ENCODE results near the gene KCNQ4.

KCNQ4 gene

DNA sequence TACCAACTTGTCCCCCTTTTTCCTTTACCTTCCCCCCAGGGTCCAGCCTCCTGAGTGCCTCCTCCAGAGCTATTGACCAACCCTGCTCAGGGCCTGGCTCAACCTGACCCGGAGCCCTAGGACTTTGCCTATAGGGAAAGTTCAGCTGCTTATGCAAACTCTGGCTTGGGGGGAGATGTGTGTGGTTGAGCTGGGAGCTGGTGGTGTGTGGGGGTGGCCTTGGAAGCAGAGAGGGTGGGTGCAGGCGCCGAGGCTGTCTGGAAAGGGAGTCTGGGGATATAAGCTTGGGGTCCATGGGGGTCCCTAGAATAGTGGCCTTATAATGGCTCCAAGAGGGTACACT lies 14.1 kb downstream of the KCNQ4 start:
- DNase-seq = no peak

DNA sequence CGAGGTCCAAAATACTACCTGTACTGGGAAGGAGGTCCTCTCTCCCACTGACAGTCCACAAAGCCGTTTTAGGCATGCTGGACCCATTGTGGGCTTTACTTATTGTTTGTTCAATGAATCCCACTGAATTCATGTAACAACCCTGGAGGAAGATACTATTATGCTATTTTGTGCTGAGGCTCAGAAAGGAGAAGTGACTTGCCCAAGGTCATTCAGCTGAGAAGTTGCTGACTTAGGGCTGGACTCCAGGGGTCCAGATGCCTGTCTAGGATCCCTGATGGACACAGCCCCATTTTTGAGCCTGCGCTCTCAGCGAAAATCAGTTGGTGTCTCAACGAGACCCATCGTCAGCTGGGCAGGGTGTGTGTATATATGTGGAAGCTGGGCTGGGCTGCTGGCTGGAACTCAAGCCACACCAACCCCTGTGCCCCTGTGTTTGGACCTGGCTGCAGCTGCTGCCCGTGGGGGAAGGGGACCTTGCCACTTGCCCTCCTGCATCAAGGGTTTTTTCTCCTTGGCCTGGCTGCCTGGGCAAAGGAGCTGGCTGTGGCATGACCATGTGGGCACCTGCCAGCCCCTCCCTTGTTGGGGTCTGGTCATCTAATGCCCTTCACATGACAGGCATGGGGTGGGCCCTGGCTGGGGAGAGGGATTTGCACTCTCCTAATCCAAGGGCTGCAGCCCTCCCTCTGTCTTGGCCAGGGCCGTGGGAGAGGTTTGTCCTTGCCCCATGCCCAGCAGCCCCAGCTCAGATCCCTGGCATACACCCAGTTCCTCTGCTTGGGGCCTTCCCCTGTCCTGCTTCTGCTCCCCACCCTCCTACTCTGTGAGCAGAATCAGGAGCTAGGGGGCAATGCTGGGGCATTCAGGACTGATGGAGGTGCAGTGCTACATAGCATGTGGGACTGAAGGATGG lies 15.0 kb downstream of the KCNQ4 start:
- DNase-seq = no peak

DNA sequence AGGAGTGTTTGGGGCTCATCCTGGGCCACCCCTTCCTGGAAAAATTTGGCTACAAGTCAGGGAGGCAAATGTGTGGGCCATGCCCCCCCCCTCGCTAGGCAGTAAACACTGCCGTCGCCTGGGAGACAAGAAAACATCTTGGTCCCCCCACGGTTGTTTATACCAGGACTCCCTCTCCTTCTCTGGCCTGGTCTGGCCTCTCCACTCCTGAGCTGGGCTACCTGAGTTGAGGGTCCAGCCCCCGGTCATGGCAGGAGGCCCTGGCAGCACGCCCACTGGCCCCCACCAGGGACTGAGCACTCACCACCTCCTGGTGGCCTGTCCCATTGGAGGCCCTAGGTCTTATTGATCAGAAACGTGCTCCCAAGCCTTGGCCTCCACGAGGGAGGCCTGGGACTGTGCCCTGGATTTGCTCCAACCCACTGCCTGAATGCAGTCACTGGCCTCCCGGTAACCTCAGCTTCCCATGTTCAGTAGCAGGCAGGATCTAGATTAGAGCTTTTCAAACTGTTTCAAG lies 15.8 kb downstream of the KCNQ4 start:
- no peak for DNase-seq

DNA sequence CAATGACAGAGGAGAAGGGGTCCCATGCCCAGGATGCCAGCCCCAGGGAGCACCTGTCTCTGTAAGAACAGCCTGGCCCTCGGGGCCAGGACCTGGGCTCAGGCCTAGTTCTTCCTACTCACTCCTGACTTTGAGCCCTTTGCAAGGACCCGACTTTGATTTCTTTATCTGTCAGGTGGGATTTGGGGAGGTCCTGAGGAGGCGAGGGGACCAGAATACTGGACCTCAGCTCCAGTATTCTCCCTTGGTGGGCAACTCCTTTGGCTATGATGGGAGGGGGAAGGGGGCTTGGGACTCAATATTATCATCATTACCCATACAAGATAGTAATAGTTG lies 18.1 kb downstream of the KCNQ4 start:
- DNase-seq = no peak

DNA sequence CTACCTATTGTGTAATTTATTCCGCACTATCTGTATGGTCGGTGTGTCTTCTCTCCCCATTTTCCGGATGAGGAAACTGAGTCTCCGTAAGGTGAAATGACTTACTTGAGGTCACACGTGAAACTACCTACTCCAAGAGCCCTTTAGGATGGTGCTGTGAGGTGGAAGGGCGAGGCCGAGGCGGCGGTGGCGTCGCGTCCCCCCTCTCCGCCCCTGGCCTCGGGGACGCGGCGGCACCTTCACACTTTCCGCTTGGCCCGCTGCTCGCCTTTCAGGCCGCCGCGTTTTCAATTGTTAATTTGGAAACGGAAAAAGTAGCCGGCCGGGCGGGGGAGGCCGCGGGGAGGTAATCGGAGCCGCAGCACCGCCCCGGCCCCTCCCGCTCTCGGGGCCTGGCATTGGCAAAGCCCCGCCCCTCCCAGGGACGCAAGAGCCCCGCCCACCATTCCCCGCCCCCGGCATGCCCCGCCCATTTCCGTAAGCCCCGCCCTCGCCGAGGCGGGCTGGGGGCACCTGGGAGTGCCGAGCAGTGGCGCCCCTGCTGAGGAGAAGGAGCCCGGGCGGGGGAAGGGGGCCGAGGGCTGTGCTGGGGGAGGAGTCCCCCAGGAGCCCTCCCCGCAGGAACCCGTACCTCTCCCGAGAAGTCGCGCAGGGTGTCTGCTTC lies 18.6 kb downstream of the KCNQ4 start:
- no peak for DNase-seq

DNA sequence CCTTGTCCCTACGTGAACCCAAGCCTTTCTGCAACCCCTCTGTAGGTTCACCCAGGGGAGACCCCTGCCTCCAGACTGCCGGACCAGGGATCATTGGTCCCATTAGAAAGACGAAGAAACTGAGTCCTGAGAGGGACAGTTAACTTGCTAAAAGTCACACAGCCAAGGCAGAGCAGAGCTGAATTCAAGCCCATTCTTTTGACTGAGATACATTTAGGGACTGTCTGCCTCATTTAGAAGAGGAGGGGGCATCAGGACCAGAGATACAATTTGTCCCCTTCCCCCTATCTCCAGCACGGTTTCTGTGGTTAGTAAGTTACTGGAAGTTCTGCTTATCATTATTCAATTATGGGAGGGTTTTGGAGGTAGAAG lies 19.1 kb downstream of the KCNQ4 start:
- no peak for DNase-seq

DNA sequence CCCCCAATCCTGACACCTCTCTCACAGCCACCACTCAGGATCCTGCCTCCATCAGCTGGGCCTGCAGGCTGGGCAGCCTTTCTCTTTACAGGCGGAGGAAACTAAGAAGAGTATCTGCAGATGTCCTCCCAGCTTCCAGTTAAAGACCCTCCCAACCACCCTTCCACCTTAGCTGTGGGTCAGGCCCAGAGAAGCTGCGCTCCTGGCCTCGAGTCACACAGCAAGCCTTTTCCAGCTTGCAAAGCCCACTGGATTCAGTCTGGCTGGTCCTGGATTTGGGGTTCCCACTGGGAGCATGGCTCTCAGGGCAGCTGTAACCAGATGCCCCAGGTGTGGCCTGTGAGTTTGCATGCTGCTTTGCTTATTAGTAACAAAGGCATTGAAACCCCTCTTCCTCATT lies 19.9 kb downstream of the KCNQ4 start:
- no peak for DNase-seq

DNA sequence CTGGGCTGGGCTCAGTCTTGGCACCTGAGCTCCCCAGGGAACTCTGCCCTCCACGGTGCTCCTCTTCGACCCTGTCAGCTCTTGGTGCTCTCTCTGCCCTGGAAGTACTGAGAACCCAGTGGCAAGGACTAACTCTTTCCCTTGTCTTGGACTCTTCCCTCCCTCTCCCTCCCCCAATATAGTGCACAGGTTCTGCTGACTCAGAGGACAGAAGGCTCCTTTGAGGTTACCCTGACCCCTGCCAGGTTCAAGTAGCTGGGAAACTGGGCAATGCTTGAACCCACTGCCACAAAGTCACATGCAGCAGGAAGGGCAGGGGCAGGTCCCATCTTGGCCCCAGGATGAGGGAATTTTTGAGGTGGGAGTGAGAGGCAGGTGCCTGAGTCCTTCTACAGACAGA lies 20.3 kb downstream of the KCNQ4 start:
- no peak for DNase-seq

DNA sequence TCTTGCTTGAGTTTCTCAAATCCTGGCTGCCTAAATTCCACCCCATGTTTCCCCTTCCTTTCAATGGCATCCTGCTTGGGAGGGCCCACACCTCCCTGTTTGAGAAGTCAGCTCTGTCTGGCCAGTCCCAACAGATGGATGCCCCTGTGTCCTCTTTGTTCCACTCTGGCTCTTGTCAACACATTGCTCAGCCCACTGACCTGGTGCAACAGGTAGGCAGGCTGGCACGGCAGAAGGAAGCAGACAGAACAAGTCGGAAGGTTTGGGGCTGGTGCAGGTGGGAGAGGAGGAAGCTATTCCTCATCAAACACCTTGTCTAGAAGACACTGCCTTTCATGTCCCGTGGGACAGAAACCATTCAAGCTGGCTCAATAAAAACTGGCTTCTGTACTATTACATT lies 22.7 kb downstream of the KCNQ4 start:
- DNase-seq = no peak

DNA sequence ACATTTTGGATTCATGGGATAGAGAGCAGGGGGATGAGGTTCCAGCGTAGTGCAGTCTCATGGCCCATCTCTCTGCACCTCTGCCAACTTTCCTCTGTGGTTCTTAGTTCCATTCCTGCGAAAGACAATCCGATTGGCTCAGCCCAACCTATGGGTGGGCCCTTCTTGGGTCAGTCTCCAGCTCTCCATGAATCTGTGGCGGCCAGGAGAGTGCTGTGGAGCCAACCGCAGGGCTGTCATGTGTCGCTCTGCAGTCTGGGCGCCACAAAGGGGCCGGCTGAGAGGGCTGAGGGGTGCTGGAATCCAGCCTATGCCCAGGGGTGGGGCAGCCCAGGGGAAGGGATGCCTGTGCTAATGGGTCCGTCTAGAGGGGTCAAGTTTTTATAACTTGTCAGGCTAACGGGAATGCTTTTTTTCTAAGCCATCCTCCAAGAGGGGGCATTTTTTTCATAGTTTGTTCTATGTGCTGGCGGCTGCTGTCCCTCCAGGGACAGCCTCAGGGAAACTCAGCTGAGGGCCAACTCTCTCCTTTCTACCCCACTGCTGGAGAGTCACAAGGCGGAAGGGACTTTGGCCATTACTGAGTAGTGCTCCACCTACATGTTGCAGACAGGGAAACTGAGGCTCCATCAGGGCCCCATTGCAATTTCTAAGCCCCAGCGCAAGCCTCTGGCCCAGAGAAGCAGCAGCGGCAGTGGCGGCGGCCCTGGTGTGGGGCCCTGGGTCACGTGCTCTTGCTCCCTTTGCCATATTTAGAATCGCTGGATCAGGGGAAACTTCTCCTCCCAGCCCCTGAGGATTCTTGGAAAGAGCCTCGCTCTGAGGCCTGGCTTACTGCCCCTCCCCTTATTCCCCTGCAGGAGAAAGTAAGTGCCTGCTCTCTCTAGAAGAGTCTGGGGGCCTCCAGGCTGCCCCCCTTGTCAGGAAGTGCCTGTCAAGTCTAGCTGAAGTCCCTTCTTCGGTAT lies 23.4 kb downstream of the KCNQ4 start:
- DNase-seq = no peak

DNA sequence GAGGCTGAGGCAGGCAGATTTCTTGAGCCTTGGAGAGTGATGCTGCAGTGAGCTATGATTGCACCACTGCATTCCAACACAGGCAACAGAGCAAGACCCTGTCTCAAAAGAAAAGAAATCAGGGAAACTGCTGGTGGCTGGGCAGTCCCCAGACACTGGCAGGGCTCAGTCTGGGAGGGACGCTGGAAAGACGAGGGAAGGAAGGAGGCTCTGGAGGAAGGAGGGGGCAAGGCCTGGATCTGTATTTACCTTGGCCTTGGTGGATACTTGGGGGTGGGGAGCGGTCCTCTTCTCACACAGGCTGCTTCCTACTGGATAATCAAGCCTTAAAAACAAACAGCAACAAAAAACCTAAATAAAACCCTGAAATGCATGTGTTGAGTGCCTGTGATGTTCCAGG lies 24.4 kb downstream of the KCNQ4 start:
- DNase-seq = no peak

DNA sequence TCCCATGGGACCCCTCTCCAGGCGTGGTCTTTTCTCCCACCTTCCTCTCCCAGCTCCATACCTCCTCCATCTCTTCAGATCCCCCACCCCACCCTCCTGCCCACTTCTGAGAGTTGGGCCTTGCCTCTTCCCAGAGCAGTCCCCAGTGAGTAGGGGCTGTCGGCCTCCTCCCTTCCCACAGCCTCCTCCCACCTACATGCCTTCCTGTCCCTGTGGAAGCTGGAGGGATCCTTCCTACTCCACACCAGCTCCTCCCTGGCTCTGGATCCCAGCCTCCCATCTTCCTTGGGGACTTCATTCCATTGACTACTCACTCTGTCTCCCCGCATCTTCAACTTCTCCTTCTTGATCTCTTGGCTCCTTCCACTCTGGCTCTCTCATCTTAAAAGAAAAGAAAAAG lies 24.9 kb downstream of the KCNQ4 start:
- DNase-seq = no peak

DNA sequence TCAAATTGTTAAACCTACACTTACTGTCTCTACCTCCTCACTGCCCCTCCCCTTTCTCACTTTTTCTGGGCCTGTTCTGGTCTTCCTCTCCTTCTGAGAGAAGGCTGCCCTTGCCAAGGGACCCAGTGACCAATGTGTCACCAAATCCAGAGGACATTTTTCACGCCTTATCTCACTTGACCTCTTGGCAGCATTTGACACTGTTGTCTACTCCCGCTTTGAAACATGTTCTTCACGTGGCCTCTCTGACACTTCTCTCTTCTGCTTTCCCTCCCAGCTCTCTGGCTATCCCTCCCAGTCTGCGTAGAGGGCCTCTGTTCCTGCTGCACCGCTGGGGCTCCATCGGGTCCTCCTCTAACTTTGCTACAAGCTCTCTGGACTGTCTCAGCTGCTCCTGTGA lies 25.3 kb downstream of the KCNQ4 start:
- DNase-seq = no peak

DNA sequence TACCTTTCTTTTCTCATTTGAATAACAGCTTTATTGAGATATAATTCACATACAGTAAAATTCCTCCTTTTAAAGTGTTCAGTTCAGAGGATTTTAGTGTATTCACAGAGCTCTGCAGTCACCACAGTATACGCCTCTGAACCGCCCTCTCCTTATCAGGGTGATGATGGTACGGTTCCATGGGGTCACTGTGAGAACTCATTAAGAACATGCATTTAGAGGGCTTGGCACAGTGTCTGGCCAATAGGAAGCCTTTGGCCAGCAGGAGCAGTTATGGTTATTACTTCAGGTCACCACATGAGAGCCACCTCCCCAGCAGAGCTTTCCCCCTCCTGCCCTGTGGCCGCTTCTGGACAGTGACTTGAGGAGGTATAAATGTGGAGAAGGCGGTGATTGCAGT lies 27.3 kb downstream of the KCNQ4 start:
- no peak for DNase-seq

DNA sequence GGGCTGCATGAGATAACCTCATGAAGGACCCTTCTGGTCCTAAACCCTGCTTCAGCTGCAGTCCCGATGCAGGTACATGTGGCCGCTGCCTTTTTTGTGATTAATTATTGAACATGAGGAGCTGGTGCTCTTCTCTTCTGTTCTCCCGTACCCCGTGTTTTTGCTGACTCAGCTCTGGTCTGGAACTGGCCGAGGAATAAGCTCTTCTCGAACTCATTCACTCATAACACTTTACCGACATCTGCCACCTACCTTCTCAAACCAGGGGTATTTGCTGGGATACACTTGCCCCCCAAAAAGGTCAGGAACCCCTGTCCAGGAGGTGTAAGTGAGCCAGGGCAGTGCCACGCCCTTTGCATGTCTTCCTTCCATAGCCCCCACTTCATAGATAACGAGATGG lies 31.8 kb downstream of the KCNQ4 start:
- DNase-seq = no peak

DNA sequence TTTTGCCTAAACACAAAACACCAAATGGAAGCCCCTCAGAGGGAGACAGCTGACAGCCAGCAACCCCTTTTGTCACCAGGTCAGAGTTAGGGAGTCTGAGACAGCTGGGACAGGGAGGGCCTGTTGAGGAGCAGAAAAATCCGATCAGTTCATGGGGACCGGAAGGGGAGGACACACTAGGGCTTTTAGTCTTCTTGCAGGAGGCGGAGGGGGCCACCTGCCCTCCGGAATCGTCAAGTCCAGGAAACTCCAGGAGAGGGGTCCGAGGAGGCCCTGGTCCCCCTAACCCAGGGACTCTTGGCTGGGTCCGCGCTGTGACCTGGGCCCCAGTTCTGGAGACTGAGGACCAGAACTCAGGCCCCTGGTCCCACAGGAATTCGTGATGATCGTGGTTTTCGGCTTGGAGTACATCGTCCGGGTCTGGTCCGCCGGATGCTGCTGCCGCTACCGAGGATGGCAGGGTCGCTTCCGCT lies 34.2 kb downstream of the KCNQ4 start:
- no peak for DNase-seq

DNA sequence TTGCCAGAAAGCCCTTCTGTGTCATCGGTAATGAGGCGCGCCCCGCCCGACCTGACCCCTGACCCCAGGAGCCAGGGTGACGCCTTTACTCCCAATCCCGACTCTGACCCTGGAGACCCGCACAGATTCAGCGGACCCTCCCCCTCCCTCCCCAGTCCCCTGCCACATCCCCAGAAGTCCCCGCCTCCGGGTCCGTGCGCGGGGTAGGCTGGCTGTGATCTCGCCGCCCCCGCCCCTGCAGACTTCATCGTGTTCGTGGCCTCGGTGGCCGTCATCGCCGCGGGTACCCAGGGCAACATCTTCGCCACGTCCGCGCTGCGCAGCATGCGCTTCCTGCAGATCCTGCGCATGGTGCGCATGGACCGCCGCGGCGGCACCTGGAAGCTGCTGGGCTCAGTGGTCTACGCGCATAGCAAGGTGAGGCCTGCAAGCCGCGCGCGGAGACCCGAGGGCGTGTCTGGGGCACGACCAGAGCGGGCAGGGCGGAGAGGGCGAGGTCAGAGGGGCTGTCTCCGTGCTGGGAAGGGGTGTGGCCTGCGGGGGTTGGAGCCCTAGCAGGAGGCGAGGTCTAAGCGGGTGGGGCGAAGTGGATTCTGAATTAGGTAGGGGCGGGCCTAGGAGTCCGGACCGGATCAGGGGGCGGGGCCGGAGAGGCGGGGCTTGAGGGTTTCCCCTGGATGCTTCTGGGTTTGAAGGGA lies 34.8 kb downstream of the KCNQ4 start:
- DNase-seq = no peak

DNA sequence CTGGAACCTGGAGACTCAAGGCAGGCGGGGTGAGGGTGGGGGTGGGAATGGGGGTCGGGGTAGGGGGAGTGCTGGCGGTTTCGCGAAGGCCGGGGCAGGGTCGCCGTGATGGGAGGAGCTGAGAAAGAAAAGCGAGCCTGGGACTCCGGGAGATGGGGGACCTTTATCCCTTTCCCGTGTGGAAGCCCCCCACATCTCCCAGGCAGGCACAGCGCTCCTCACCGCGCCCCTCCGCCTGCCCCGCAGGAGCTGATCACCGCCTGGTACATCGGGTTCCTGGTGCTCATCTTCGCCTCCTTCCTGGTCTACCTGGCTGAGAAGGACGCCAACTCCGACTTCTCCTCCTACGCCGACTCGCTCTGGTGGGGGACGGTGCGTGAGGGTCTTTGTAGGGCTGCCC lies 35.5 kb downstream of the KCNQ4 start:
- DNase-seq = no peak

DNA sequence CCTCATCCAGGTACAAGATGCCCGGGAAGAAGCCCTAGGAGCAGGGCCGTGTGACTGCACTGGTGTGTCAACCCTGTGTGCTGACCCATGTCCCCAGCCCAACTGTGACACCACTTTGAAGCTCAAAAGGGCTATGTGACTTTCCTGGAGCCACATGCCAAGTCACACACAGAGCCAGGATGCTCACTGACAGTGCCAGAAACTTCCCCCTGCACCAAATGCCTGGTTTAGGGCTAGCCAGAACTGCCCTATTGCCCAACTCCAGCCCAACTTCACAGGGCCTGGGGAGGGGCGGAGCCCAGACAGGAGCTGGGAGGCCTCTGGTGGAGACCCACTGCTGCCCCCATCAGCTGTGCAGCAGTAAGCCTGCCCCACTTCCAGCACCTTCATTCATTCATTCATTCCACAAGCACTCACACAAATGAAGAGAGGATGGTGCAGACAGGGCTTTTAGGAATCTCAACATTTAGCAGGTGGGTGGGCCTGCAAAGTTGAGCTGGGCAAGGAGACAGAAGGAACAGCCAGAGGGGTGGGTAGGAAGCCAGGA lies 36.7 kb downstream of the KCNQ4 start:
- DNase-seq = no peak

DNA sequence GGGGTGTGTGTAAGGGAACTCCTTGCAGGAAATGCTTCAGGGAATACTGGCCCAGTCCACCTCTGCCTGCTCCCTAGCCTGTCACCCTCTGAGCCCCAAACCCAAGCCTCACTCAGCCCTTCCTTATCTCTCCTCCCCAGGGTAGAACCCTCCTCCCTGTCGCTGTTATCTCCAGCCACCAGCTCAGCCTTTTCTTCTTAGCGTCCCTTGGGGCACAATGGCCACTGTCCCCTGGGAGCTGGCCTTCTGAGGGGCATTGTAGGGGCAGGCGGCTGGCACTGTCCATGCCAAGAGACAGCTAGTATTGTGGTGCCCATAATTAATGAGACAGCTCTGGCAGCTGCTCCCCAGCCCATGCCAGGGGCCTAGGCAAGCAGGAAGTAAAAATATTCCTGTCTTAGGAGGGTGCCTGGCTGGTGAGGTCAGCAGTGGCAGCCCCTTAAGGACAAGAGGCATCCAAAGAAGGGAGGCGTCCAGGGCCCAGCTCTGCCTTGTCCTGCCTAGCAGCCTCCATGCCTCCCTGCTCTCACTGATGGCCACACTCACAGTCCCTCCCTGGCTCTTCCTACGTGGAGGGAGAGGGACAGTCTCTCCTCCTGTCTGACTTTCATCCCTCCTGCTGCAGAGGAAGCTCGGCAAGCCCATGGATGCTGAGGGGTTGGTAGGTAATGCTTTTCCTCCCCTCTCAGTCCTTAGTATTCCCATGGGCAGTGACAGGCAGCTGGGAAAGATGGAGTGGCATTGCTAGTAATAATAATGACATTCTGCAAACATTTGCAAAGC lies 37.5 kb downstream of the KCNQ4 start:
- DNase-seq = no peak

DNA sequence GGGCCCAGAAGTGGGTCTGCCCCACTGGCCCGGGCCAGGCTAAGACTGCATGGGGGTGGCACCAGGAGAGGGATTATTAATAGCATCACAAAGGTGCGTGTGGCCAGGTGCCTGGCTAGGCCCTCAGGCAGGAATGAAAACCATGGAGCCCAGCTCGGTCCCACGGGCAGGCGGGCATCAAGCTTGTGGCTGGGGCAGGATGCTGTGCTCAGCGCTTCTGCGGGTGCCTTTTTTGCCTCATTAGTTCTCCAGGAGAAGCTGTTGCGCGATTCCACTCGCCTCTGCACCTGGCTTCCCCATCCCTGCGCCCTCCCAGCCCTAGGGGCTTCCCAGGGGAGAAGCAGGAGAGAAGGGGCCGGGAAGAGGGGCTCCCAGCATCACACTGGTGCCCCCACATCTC lies 39.3 kb downstream of the KCNQ4 start:
- no peak for DNase-seq

DNA sequence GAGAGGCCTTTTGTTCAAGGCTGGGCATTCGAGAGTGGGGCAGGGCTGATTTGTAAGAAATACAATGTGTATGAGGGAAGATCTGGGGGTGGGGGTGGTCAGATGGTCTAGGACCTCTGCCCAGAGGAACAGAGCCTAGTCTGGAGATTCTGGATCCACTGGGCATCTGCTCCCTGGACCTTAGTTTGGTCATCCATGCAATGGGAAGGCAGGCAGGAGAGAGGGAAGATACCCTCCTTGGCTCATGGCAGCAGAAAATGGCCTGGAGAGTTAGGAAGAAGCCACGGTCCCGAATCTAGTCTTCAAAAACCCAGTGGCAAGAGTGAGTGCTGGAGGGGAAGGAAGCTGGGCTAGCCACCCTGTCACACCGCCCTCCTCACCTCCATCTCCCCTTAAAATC lies 39.8 kb downstream of the KCNQ4 start:
- no peak for DNase-seq
